Stimulated activated CD4-positive, alpha-beta T cell treated with anti-CD3 and anti-CD28 coated beads, Interleukin-2, amount 100 ng/mL, for 48 hours (primary cell): Measurements from ENCODE around the gene SPTSSB.

Source experiments
- DNase-seq, 2 donors: peaks; one replicate each; pipeline ENCODE4 v3.0.0-alpha.2; 2020

SPTSSB gene

DNA sequence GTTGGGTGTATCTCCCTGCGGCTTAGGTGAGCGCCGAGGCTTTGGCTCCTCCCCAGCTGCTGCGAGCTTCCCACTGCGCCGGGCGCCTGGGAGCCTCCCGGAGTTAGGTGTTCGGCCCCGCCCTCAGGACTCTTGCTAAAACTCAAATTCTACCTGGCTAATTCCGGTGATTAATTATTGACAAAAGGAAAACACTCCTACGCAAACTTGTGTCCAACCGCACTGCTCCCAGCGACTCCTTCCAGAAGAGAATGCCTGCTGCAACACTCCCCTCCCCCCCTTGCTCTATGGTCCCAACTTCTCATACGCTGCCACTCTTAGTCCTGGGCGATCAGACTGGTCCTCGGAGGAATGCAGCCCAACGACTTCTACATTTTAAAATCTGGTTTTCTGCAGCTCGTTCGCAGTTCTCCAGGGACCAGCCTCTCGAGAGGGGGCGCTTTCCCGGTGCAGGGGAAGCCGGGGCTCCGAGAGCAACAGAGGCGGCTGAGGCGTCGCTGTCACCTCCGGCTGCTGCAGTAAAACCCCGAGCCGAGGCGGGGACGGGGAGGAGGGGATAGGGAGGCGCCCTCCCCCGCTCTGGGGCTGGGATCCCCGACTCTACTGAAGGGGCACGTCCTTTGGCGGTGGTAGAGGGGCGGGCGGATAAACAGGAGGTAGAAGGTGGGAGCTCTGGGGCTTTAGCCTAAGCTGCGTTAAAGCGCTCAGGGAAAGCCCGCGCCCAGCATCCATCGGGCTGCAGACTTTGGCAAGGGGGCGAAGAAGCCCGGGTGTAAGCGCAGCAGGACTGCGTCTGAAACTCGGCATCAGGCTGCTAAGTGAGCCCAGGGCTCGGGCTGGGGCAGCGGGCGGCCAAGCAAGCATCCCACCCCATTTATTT, at the start of gene SPTSSB:
TSS of gene SPTSSB (minus strand) at position 77 of the 880 bp plus-strand sequence. CDS start 25,194 bp downstream, outside the sequence.
- DNase-seq = peak; percentile 17 to 30

DNA sequence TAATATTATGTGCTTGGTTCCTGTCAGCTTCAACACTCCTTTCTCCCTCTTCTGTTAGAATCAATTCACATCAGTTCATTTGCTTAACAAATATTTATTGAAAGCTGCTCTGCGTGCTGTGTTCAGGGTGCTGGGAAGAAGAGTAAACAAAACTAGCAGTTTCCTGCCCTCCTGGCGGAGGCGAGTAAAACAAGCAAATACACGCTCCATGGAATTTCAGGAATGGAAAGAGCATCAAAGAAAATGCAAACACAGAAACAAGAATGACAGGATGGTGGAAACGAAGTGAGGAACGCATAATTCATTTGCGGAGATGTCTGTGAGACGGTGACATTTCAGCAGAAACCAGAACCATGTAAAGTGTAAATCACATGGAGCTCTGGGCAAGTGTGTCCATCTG, 49.4 kb upstream of the SPTSSB start:
- DNase-seq = no peak

DNA sequence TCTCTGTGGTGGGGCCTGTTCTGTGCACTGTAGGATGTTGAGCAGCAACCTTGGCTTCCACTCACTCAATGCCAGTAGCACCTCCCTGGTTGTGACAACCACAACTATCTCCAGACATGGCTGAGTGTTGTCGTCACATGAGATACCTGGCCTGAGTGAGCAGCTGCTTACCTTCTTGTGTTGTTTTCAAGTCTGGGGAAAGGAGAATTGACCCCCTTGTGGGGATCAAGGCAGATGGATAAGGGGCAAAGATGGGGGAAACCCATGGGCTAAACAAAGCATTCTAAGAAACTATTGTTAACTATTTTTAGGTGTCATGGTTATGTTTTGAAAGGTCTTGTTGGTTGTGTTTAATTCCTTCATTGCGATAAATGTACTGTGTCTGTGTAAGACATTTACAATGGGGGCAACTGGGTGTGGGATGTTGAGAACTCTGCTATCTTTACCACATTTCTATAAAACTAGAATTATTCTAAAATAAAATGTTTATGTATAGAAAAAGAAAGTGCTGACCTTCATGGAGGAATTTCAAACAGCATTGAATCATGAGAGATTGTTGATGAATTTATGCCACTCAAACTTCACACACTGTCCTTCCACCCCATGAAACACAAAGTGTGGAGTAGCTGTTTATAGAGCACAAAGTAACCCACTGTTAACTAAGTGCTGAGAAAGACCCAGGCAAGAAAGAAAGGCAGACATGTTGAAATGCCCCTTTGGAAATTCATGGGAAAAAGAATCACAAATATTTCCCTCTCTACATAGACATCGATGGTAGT, 48.4 kb upstream of the SPTSSB start:
- DNase-seq = no peak

- DNase-seq = no peak
These were observed 44.4 kb upstream of the SPTSSB start for GRCh38 chr3:161415506-161416231.

DNA sequence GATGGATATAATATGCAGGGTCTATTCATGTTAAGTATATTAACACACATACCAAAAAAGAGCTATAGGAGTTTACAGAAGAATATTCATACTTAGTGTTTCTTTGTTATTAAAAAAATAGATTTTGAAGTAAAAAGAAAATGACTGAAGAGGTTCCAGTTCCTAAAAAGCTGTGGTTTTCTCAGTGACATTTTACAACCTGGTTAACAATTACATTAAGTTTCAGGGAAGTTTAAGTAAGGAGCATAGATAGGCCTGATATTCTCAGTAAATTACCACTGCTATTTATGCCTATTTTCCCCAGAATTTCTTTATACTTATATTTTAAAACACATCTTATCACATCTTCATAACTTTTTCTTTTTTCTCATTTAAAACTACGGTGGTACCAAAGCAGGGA, 43.6 kb upstream of the SPTSSB start:
- DNase-seq = no peak

- DNase-seq = no peak
These were observed 42.5 kb upstream of the SPTSSB start for GRCh38 chr3:161413855-161414210.

GRCh38 chr3:161413127-161413854, 42.0 kb upstream of the SPTSSB start:
- DNase-seq = no peak

DNA sequence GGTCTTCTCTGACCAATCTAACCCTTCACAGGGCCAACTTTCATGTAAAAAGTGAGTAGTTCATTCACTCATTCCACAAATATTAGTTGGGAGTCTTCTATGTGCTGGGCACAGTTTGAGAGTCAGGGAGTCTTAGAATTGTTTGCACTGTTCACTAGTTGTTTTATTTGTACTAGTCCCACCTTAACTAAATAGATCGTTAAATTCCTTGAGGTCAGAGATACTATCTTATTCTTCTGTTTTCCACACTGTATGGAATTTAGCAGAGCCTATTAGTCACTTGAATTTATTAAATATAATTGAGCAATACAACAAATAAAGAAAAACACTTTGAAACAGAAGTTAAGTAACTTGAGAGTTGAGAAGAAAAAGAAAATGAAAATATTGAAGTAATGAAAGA, 40.8 kb upstream of the SPTSSB start:
- DNase-seq = no peak

- no peak for DNase-seq
These were observed 38.5 kb upstream of the SPTSSB start for GRCh38 chr3:161409858-161410257.

- peak in 1 of 2 donors; percentile 15 for DNase-seq
These were observed 37.8 kb upstream of the SPTSSB start for GRCh38 chr3:161409069-161409468.

GRCh38 chr3:161406594-161407555, 35.6 kb upstream of the SPTSSB start:
- no peak for DNase-seq

GRCh38 chr3:161405836-161406235, 34.5 kb upstream of the SPTSSB start:
- no peak for DNase-seq

- no peak for DNase-seq
These were observed 33.8 kb upstream of the SPTSSB start for GRCh38 chr3:161405087-161405486.

GRCh38 chr3:161403251-161403650, 31.9 kb upstream of the SPTSSB start:
- DNase-seq = no peak

DNA sequence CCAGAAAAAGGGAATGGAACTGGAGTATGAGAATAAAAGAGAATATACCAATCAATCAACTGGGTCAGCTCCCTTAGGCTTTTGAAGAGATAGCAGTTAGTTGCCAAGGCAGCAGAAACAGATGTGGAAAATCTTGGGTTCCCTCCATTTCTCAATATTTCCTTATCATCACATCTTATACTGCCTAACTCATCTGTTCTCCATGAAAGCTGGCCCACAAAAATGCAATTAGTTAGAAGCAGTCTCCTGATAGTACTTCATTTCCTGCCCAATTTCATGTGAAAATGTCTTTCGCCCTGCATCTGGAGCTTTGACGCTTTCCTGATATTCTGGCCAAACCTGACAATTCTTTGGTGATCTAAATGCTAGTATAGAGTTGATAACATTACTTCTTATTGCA, 30.1 kb upstream of the SPTSSB start:
- DNase-seq = no peak

- DNase-seq = no peak
These were observed 29.3 kb upstream of the SPTSSB start for GRCh38 chr3:161400650-161401049.

- no peak for DNase-seq
These were observed 24.0 kb upstream of the SPTSSB start for GRCh38 chr3:161395115-161396012.

GRCh38 chr3:161393803-161394202, 22.5 kb upstream of the SPTSSB start:
- no peak for DNase-seq

DNA sequence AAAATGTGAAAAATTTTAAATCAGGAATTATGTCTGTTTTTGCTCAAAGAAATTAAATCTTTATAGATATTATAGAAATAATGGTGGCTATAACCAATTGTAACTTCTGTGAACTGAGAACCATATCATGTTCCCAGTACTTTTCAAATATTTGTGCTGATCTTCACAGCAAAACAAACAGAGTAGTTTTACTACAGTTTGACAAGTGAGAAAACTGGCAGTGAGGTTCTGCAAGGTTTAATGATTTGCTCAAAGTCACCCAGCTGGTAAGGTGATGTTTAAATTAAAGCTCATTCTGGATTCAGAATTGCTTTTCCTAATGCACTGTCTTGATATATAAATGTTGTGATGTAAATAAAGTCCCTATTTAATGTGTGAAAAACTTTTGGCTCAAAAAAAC, 22.0 kb upstream of the SPTSSB start:
- DNase-seq = no peak

- no peak for DNase-seq
These were observed 21.5 kb upstream of the SPTSSB start for GRCh38 chr3:161392853-161393252.
